HG02840 (cell line): ENCODE results near the gene LAMB1.

Experiments
- ATAC-seq: cut with Tn5 transposase; IDR thresholded peaks from one replicate; pipeline ENCODE4 v1.9.1; 2021; ENCODE audit warnings: mild to moderate bottlenecking, moderate library complexity, moderate number of reproducible peaks; ENCODE audit not compliant: unreplicated experiment, low FRiP score

LAMB1 gene

DNA sequence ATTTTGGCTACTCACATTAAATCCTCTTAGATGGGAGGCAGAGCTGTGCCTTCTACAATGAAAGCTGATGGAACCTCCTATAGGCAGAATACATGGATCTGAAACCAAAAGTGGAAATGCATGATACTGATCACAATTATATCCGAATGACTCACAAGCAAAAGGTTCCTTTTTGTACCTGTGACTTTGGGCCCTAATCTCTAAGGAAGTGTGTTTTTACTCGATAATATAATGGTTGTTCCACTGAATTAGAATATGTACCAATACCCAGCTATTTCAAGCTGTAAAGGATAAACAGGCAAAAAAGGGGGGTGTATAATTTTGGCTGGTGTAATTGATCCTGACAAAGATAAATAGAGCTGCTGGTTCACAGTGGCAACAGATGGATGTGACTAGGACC lies 17.6 kb upstream of the LAMB1 start:
- ATAC-seq, result no peak

DNA sequence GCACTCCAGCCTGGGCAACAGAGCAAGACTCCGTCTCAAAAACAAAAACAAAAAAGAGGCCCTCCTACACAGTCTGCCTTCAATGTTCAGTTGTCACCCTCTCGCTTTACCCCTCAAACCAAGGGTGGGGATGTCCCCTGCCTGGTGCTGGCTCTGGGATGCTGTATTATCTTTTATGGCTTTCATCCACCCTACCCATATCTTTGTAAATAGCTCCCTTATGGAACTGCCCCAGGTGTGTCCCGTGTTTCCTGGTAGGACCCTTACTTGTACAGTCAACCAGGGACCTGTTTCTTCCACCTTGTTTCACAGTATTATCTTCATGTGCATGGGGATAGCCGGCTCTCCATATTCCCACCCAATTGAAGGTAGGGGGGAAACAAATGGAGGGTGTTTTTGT lies 15.7 kb upstream of the LAMB1 start:
- ATAC-seq, result no peak

DNA sequence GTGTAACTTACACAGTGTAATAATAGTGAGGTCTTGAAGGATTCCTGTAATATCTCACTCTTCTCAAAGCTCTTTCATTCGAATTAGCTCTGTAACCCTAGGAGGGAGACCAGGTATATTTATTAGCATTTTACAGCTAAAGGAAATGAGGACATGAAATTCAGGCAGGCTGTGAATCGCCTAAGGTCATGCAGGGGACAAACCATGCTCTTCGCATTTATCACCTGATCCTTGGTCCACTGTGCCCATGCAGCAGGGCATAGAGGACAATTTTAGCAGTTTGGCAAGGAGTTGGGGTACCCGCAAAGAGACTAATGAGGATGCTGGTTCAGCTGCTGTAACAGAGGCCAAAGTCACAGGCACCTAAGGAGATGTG lies 14.8 kb upstream of the LAMB1 start:
- no peak for ATAC-seq

DNA sequence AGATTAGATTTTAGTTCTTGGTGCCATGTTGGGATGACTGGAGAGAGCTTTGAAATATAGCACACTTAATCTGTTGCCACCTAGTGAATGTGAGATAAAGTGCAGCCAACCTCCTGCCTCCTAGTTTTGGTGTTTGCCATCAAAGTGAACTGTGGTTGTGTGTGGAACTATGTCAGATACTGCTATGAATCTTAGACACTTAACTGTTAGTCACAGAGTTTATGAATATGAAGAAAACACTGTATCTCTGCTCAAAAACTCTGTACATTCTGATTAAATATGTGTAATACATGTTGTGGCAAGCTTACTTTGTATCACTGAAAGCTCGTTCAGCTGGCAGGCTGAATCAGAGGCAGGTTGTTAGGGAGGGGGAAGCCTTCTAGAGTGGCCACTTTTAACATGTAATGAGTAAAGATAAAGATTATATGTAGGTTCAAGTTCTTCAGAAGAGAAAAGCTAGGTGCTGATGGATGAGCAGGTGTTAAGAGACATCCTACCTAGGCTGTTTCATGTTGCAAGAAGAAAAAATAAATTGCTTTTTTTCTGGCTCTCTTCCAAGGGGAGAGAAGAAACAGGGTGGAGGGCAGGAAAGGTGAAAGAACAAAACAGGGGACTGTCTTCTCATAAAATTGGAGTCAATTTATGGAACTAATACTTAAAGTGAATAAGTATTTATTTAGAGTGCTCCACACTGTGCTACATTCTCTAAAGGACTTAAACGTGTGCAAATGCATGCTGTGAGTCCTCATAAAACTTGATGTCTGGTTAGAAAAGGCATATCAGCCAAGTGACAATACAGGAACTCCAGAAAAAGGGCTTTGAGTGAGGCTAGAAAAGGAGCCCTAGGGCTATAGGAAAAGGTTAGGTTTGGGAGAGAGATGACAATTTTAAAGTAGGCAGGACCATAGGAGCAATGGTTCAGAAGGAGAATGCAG lies 14.1 kb upstream of the LAMB1 start:
- ATAC-seq, result no peak

DNA sequence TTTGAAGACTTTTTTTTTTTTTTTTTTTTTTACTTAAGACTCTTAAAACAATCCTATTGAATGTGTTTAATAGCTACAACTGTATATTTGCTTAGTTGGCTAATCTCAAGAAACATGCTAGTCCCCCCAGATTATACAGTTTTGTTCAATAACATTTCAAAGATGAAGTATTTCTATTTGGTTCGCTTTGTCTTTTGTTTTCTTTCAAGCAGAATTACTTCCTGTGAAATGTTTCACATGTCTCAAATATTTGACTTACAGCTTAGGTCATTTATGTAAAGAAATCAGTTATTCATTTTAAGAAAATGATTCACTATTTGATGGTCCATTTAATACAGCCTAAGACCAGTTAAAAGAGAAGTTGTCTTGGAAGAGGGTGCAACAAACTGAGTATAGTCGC lies 12.8 kb upstream of the LAMB1 start:
- no peak for ATAC-seq

DNA sequence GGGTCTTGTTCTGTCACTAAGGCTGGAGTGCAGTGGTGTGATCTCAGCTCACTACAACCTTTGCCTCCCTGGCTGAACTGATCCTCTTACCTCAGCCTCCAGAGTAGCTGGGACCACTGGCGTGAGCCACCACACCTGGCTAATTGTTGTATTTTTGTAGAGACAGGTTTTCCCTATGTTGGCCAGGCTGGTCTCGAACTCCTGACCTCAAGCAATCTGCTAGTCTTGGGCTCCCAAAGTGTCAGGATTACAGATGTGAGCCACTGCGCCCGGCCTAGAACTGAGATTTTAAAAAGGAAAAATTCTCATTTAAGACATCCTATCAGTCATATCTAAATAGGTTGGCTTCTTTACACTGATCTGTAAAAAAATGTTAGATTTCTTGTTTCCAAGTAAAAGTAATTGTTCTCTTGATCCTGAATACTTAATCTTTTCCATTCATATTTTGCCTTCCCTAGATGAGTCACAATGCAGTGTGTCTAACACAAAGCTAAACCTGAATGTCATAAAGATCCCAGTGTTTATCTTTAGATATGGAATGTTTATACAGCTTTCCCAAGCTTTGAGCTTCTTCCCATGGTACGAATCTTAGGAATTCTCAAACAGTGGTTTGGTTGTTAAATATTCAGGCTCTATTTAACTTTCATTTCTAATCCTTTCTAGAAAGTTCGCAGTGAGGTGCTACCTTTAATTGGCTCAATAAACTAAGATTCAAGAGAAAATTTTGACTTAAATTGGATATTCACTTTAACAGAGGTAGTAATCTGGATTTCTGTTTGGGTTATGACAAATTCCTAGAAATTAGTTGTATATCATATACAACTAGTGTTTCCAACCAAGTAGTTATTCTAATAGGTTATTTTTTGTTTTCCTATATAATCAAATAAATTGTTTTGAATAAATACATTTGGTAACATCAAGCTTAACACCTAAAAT lies 12.1 kb upstream of the LAMB1 start:
- no peak for ATAC-seq

DNA sequence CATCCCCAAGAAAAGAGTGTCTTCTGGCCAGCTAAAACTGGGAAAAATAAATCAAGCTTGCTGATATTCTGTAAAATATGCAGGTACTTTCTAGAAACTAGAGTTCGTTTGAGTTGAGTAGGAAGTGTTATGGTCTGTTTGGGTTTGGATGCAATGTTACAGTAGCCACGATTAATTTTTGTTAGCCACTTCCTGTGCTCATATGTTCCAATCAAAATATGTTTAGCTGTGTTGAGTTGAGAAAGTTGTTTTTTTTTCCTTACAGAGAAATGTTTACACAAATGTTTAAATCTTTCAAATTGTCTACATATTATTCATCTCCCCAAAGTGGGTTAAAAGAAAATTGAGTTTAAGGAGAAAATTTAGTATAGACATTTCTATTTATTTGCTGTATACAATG lies 11.3 kb upstream of the LAMB1 start:
- ATAC-seq, result no peak

DNA sequence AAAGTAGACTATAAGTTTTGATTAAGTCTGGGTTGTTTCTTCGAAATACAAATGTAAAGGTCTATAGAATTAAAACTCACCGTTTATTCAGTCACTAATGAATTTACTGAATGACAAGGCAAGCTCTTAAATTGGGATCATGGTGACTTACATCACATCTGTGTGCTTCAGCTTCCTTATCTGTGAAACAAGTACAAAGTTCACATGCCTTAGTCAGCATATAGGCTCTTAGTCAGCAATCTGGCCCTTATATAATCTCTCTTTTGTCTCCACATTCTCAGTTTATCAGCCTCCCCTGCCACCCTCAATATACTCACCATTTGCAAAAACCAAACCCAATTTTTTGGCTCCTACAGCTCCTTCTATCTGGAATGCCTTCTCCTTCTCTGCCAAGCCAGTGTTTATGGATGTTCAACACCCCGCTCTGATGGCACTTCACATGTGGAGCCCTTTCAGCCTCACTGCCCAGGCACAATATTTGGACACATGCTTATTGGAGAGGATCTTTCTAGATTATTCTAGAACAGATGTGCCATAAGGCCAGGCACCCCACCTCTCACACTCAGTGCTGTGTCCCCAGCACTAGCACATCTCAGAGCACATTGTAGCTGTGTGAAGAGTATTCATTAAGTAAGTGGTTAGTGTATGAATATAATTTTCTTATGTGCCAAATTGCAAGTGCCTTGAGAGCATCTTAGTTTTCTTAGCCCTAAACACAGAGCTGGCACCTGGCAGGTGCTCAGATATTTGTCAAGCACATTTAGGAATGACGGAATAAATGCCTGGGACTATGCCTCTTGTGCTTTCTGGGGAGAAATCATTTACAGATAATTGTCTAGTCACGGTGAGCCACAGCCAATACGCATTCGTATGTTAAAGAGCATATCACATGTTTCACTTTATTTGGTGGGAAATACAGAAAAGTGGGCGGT lies 9.8 kb upstream of the LAMB1 start:
- no peak for ATAC-seq

DNA sequence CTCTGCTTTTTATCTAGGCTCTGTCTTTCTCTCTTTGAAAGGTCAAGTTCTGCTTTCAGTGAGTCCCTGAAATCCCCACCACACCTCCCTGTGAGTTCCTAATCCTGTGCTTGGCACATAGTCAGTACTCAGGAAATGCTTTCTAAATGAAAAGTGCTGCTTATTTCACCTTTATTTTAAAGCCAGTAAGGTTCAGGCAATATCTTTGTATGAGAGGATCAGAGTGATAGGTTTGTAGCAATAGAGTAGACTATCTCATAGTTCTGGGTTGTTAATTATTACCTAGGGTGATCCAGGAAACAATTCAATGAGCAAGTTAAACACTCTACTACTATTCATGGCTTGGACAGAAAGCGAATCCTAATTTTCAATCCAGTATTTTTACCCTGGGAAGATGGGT lies 7.4 kb upstream of the LAMB1 start:
- no peak for ATAC-seq

DNA sequence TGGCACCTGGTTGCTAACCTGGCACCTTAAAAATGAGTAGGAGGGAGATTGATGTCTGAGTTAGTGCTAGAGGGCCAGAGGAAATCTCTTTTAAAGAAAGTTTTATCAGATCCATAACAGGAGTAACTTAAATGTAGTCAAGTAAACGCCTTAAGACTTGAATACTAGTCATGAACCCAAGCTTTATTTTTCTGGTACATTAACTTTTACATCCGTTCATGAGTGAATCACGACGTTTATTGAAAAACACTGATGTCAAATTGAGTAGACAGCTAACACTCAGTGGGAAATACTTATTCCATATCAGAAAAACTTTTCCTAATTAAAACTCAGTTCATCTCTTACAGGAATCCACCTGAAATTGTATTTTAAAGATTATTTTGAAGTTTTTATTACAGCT lies 6.9 kb upstream of the LAMB1 start:
- ATAC-seq, result no peak

DNA sequence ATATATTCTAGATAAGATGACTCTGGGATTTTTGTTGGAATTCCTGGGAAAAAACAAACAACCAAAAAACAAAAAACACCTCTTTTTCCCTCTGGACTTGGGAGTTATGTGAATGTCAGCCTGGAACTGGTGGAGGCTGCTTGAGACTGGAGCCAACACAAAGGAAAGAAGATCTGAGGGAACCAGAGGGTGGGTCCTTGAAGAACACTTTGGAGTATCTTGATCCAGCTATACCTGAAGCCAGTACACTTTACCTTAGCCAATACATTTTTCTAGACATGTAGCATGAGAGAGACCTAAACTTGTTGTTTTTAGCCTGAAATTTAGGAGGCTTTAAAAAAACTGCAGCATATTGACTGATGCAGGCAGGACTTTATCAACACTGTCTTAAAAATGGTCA lies 5.9 kb upstream of the LAMB1 start:
- ATAC-seq, result no peak

DNA sequence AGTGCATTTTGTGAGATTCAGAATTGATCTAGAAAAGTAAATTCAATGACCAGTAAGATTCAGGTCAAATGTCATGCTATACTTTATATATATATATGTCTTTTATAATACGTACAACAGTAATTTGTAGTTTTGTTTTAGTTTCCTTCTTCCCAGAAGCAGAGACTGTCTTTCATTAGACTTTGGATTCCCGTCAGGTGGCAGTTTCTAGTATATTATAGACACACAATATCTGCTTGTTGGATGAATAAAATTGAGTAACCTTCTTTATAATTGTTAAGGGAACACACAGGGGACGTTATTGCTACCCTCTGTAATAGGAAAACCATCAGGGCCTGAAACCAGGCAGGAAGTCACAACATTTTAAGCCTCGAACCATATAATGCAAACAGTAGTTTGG lies 5.3 kb upstream of the LAMB1 start:
- ATAC-seq, result no peak

DNA sequence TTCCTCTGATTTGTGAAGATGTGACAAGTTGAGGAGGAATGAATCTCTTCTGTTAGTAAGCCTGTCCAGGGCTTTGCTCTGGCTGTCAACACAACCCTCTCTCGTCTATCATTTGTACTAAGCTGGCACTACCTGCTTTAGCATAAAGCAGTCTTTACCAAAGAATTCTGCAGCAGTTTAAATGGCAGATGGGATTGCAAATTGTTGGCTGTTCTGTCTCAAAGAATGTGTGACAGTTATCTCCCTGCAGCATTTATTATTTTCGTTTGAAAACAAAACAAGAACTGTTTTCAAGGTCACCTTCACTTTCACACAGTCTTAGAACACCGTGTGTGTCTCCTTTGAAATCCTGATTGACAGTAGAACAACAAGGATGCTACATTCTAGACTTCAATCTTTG lies 4.8 kb upstream of the LAMB1 start:
- ATAC-seq, result no peak

DNA sequence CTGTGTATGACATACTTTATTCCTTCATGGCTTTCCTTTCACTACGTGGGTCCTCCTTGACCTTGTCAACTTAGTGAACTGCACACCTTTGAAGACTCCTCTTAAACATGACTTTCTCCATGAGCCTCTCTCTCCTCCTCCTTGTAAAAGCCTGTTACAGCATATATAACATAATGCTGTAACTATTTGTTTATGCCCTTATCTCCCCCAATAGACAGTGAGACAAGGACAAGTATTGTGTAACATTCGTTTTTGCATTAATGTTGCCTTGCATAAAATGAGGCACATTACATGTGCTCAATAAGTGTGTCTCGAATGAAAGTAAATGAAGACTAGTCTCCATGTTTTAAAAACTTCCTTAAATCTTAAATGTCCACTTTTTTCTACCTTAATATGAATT lies 4.3 kb upstream of the LAMB1 start:
- no peak for ATAC-seq

DNA sequence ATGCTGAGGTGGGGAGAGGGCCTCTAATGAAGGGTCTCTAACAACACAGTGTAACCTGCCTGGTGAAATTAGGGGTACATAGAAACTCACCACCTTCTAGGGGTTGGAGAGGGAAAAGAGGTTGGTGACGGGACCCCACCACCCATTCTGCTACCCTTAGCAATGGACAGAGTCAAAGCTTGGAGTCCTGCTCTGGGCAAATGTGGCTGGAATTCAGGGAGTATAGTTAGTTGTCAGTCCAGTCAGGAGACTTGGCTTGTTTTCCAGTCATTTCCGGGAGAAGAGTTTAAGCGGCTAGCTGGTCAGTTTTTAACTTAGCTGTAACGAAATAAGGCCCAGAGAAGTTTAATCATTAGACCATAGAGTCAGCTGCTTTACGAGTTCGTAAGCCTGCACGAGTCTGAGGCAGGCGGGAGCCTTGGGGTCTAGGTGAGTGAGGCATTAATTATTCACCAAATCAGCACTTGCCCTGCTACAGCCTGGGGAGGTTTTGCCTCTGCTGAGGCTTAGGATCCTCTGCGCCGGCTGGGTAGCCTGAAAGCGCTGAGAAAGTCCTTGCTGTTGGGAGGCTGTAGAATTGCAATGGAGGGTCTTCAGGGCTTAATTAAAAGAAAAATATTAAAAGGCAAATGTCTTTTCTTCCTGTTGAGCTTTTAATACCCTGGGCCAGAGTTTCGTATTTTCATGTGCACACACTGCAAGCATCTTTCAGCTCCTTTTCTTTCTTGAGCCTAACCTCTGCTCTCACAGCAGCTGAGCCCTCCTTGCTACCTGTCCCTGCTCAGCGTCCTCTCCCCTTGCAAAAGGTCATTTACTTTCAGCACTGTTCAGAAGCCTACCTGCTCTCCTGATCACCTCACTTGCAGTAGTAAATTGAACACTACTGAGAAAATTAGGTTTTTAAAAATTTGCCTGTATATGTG lies 1.5 kb upstream of the LAMB1 start:
- no peak for ATAC-seq

DNA sequence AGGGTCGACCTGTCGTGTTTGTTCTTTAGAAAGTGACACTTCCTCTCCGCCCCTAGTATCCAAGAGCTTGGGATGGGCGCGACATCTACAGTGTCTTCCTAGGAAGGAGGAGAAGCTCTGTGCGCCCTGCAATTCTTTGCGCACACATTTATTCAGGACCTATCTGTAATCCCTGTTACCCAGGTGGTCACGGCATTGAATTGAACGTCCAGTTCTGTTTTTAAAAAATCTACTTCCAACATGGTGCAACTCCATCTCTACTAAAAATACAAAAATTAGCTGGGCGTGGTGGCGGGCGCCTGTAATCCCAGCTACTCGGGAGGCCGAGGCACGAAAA lies 606 bp upstream of the LAMB1 start:
- no peak for ATAC-seq

DNA sequence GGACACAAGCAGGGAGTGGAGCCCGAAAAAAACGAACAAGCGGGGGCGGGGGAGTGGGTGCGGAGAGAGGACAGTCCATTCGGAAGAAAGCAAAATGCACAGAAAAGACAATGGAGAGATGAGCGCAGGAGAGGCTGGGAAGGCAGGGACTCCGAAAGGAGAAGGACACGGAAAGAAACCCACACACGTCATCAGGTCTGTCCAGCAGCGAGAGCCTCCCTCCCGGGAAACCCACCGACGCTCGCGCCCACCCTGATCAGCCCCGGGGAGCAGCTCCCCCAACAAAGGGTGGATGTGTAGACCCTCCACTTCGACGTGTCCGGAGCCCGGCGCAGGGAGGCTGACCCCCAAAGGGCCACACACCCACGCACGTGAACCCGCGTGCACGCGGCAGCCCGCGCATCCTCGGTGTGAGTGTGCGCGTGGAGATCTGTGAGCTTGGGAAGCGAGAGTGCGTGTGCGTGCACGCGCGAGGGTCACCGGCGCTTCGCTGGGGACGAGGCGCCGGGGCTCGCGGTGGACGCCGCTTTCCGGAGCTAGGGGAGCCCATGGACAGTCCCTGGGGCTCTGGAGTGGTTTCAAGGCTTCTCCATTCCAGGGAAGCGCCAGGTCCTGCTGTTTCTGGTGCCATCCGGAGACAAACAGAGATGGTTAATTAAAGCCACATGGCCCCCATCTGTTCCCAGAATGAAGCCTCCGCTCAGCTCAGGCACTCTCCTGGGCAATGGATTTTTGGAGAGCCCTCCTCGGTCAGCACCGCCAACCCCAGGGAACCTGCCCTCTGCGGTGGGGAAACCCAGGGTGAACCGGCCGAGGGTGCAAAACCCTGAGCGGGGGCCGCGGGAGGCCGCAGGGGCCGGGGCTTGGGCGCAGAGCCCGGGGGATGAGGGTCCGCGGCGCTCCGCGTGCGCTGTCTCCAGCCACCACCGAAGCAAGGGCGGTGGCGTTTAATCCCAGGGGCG lies 916 bp downstream of the LAMB1 start:
- no peak for ATAC-seq
